Activated naive CD4-positive, alpha-beta T cell treated with anti-CD3 and anti-CD28 coated beads, Interleukin-2, amount 50 U/mL, for 24 hours (primary cell): Measurements from ENCODE around the gene DDX18.
"Not testable (repeated sequence)": the region's sequence is repeated elsewhere in the genome, so short reads cannot be mapped to it uniquely, and the experiment has no call there.

Experiments
- H3K27ac Mint-ChIP-seq: one replicate; pipeline ENCODE4 v1.8.0; 2021; ENCODE audit warnings: mild to moderate bottlenecking, mixed read lengths
- H3K27me3 Mint-ChIP-seq: one replicate; pipeline ENCODE4 v1.8.0; 2021; ENCODE audit warnings: mixed read lengths
- H3K36me3 Mint-ChIP-seq: one replicate; pipeline ENCODE4 v1.8.0; 2021; ENCODE audit warnings: mixed read lengths
- H3K4me1 Mint-ChIP-seq: one replicate; pipeline ENCODE4 v1.8.0; 2021; ENCODE audit warnings: mixed read lengths
- H3K4me3 Mint-ChIP-seq: one replicate; pipeline ENCODE4 v1.8.0; 2021; ENCODE audit warnings: mild to moderate bottlenecking, mixed read lengths
- H3K9me3 Mint-ChIP-seq: one replicate; pipeline ENCODE4 v1.8.0; 2021; ENCODE audit warnings: mixed read lengths

The DDX18 gene

GRCh38 chr2:117820444-117820843 lies 6.0 kb downstream of the DDX18 start:
- H3K36me3 Mint-ChIP-seq, result peaks cover 36% of the 10 kb centered on the region
- no peaks in the 10 kb centered on the region for H3K9me3 Mint-ChIP-seq
- H3K4me1 Mint-ChIP-seq, result peaks cover 54% of the 10 kb centered on the region
- no peaks in the 10 kb centered on the region for H3K27me3 Mint-ChIP-seq
- peak overlapping the region; percentile 30 for H3K27ac Mint-ChIP-seq
- no peak overlapping the region for H3K4me3 Mint-ChIP-seq

- Mint-ChIP-seq H3K36me3 (peaks cover 34% of the 10 kb centered on the region), H3K27me3 (no peaks in the 10 kb centered on the region), H3K4me3 (no peak overlapping the region), H3K9me3 (no peaks in the 10 kb centered on the region), H3K4me1 (peaks cover 13% of the 10 kb centered on the region), H3K27ac (no peak overlapping the region)
These were observed 10.9 kb downstream of the DDX18 start for GRCh38 chr2:117825437-117825836.

GRCh38 chr2:117827464-117827863 lies 13.0 kb downstream of the DDX18 start:
- H3K9me3 Mint-ChIP-seq, H3K27me3 Mint-ChIP-seq, H3K4me1 Mint-ChIP-seq, H3K4me3 Mint-ChIP-seq: not testable (repeated sequence)
- Mint-ChIP-seq H3K27ac (peak overlapping the region; percentile 4), H3K36me3 (peaks cover 36% of the 10 kb centered on the region)

- Mint-ChIP-seq H3K27me3 (no peaks in the 10 kb centered on the region), H3K9me3 (no peaks in the 10 kb centered on the region), H3K4me1 (peaks cover 6% of the 10 kb centered on the region), H3K27ac (no peak overlapping the region), H3K36me3 (peaks cover 31% of the 10 kb centered on the region), H3K4me3 (no peak overlapping the region)
These were observed 14.4 kb downstream of the DDX18 start for GRCh38 chr2:117828870-117829269.

DNA sequence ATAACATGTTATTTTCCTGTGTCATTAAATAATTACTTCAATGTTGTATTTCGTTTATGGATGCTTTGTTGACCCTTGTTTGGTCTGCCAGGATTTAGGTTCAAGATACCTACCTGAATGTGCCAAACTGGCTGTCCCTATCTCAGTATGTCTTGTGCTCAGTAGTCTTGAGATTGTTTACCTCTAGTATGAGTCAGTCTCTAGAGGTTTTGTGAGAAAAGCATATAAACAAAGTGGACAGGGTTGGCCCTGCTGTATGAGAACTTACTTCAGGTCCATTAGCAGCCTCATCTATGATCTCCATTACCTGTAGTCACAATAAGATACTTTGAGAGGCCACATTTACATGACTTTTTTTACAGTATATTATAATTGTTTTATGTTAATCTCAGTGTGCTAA lies 17.8 kb downstream of the DDX18 start:
- Mint-ChIP-seq H3K4me1 (peaks cover 21% of the 10 kb centered on the region), H3K9me3 (no peaks in the 10 kb centered on the region), H3K36me3 (peaks cover 14% of the 10 kb centered on the region), H3K27ac (no peak overlapping the region), H3K27me3 (no peaks in the 10 kb centered on the region), H3K4me3 (no peak overlapping the region)

DNA sequence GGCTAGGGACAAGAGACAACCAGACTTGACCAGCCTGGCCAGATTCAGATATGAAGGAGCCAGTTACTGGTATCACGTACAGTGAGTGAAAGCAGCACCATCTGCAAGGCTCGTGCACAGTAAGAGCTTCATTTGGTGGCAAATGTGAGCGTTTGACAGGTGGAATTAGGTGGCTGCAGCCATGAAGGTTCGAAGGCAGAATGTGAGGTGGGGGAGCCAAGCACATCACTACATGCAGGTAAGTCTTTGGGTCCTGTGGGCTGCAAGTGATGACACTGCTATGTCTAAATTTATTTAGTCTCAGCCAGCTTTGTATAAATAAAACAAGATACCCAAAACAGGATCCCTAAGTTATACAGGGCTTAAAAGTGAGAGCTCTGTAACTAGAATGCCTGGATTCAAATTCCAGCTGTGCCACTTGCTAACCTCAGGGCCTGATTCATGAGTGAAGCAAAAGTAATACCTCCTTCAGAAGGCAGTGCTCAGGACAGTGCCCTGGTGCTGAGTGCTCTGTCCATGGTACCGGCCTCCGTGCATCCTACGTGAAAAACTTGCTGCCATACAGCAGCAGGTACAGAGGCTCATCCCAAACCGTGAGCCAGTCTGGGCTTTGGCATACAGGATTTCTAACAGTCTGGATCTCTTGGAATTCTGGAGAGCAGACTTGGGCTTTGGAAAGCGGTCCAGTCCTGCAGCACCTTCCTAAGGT lies 18.6 kb downstream of the DDX18 start:
- H3K4me1 Mint-ChIP-seq, result peaks cover 21% of the 10 kb centered on the region
- no peaks in the 10 kb centered on the region for H3K9me3 Mint-ChIP-seq
- H3K27me3 Mint-ChIP-seq, result no peaks in the 10 kb centered on the region
- no peak overlapping the region for H3K4me3 Mint-ChIP-seq
- peaks cover 9% of the 10 kb centered on the region for H3K36me3 Mint-ChIP-seq
- no peak overlapping the region for H3K27ac Mint-ChIP-seq

- H3K27me3 Mint-ChIP-seq, result no peaks in the 10 kb centered on the region
- H3K4me3 Mint-ChIP-seq, result no peak overlapping the region
- H3K4me1 Mint-ChIP-seq, result peaks cover 16% of the 10 kb centered on the region
- peaks cover 10% of the 10 kb centered on the region for H3K36me3 Mint-ChIP-seq
- no peaks in the 10 kb centered on the region for H3K9me3 Mint-ChIP-seq
- no peak overlapping the region for H3K27ac Mint-ChIP-seq
These were observed 19.4 kb downstream of the DDX18 start for GRCh38 chr2:117833911-117834310.

DNA sequence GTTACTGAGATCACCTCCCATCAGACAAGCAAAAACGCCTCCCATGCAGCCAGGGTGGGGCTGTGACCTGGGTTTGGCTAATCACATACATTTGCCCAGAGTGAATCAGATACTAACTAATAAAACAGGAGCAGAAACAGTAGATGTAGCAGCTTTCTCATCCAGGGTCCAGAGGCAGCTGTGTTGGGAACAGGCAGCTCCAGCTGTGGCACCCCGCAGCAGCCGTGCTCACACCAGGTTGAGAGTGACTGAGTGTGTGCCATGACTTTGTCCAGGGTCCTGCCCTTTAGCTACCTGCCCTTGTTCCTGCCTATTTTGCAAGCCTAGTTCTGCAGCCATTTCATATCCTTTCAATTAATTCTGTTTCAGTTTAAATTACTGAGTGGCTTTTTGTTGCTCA lies 20.5 kb downstream of the DDX18 start:
- peak overlapping the region; percentile 90 for H3K4me3 Mint-ChIP-seq
- peaks cover 14% of the 10 kb centered on the region for H3K36me3 Mint-ChIP-seq
- H3K27me3 Mint-ChIP-seq, result no peaks in the 10 kb centered on the region
- H3K4me1 Mint-ChIP-seq, result peaks cover 15% of the 10 kb centered on the region
- no peak overlapping the region for H3K27ac Mint-ChIP-seq
- no peaks in the 10 kb centered on the region for H3K9me3 Mint-ChIP-seq

GRCh38 chr2:117835990-117836760 lies 21.7 kb downstream of the DDX18 start:
- Mint-ChIP-seq H3K27me3 (no peaks in the 10 kb centered on the region), H3K36me3 (peaks cover 13% of the 10 kb centered on the region), H3K27ac (peak overlapping the region; percentile 72), H3K4me1 (peaks cover 15% of the 10 kb centered on the region), H3K9me3 (no peaks in the 10 kb centered on the region), H3K4me3 (peak overlapping the region; percentile 90)

DNA sequence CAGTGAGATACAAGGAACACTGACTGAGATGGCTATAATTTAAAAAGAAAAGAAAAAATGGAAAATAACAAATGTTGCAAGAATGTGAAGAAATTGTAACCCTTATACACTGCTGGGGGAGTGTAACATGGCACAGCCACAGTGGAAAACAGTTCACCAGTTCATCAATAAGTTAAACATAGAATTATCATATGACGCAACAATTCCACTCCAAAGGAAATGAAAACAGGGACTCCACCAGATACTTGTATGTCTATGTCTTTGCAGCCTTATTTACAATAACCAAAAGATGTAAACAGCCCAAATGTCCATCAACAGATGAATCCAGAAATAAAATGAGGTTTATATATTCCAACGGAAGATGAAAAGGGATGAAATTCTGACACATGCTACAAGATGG lies 30.8 kb downstream of the DDX18 start:
- Mint-ChIP-seq H3K9me3 (peaks cover 4% of the 10 kb centered on the region), H3K27ac (no peak overlapping the region), H3K4me3 (no peak overlapping the region), H3K4me1 (no peaks in the 10 kb centered on the region), H3K36me3 (peaks cover 4% of the 10 kb centered on the region), H3K27me3 (peaks cover 21% of the 10 kb centered on the region)

- Mint-ChIP-seq H3K27me3 (peaks cover 34% of the 10 kb centered on the region), H3K9me3 (peaks cover 4% of the 10 kb centered on the region), H3K27ac (no peak overlapping the region)
These were observed 35.5 kb downstream of the DDX18 start for GRCh38 chr2:117850015-117850414.

GRCh38 chr2:117850461-117850860 lies 36.0 kb downstream of the DDX18 start:
- peaks cover 4% of the 10 kb centered on the region for H3K9me3 Mint-ChIP-seq
- no peak overlapping the region for H3K27ac Mint-ChIP-seq
- H3K4me1 Mint-ChIP-seq, result no peaks in the 10 kb centered on the region
- H3K4me3 Mint-ChIP-seq, result no peak overlapping the region
- H3K27me3 Mint-ChIP-seq, result peaks cover 34% of the 10 kb centered on the region
- peaks cover 4% of the 10 kb centered on the region for H3K36me3 Mint-ChIP-seq

More at GRCh38 chr2:117850015-117850414, 35.5 kb downstream of the DDX18 start:
- no peak overlapping the region for H3K4me3 Mint-ChIP-seq
- peaks cover 4% of the 10 kb centered on the region for H3K36me3 Mint-ChIP-seq
- no peaks in the 10 kb centered on the region for H3K4me1 Mint-ChIP-seq

DNA sequence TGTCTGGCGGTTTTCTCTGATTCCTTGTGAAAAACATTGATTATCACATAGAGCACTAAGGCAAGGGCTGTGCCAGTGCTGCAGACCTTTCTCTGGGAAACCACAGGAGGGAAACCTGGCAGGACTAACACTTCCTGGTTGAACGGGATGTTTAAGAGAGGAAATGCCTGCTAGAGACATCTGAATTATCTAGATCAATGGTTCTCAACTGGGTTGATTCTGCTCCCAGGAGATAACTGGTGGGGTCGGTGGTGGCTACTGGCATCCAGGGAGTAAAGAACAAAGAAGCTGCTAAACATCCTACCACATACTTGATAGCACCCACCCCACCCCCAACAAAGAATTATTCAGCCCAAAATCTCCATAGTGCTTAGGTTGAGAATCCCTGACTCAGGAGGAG lies 37.5 kb downstream of the DDX18 start:
- H3K4me3 Mint-ChIP-seq, result no peak overlapping the region
- peaks cover 4% of the 10 kb centered on the region for H3K36me3 Mint-ChIP-seq
- peaks cover 38% of the 10 kb centered on the region for H3K27me3 Mint-ChIP-seq
- H3K9me3 Mint-ChIP-seq, result peaks cover 4% of the 10 kb centered on the region
- no peak overlapping the region for H3K27ac Mint-ChIP-seq
- no peaks in the 10 kb centered on the region for H3K4me1 Mint-ChIP-seq

- no peaks in the 10 kb centered on the region for H3K36me3 Mint-ChIP-seq
- H3K27me3 Mint-ChIP-seq, result peaks cover 28% of the 10 kb centered on the region
- no peaks in the 10 kb centered on the region for H3K9me3 Mint-ChIP-seq
- no peak overlapping the region for H3K4me3 Mint-ChIP-seq
- no peaks in the 10 kb centered on the region for H3K4me1 Mint-ChIP-seq
- H3K27ac Mint-ChIP-seq, result no peak overlapping the region
These were observed 38.8 kb downstream of the DDX18 start for GRCh38 chr2:117853316-117853715.

- H3K9me3 Mint-ChIP-seq, result no peaks in the 10 kb centered on the region
- H3K4me1 Mint-ChIP-seq, result no peaks in the 10 kb centered on the region
- H3K27me3 Mint-ChIP-seq, result peaks cover 28% of the 10 kb centered on the region
- no peak overlapping the region for H3K27ac Mint-ChIP-seq
- H3K4me3 Mint-ChIP-seq, result no peak overlapping the region
- H3K36me3 Mint-ChIP-seq, result no peaks in the 10 kb centered on the region
These were observed 39.4 kb downstream of the DDX18 start for GRCh38 chr2:117853873-117854272.

DNA sequence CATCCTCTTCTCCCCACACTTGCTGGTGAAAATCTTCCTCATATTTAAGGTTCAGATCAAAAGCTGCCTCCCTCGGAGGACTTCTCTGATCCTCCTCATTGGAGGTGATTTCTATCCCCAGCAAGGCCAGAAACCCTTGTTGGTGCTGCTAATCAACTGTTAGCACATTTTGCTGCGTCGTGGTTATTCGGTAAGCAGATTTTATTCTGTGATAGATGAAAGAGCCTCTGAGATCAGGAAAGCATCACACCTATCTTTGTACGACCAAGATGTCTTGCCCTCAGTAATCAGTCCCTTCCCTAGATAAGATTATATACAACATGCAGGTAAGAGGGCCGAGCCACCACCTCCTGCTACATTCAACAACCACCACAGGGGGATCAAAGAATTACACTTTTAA lies 40.1 kb downstream of the DDX18 start:
- no peaks in the 10 kb centered on the region for H3K36me3 Mint-ChIP-seq
- peaks cover 26% of the 10 kb centered on the region for H3K27me3 Mint-ChIP-seq
- no peaks in the 10 kb centered on the region for H3K4me1 Mint-ChIP-seq
- no peak overlapping the region for H3K4me3 Mint-ChIP-seq
- no peak overlapping the region for H3K27ac Mint-ChIP-seq
- no peaks in the 10 kb centered on the region for H3K9me3 Mint-ChIP-seq
